Panc1 (cell line): ENCODE results near the gene HMGN2. TPM values are rescaled to one million over a fixed set of nuclear protein-coding genes. Genes with fewer than 3 reads are reported as not detected.

ENCODE experiments used
- ATAC-seq: fragments of 200-7000 bp; cut with Tn5 transposase; 2 replicates; pipeline ENCODE4 v1.9.1; 2020; ENCODE audit warnings: mild to moderate bottlenecking, moderate library complexity
- BruUV-seq: library from RNA; stranded (reverse); fragments of 400-500 nt; replicated peaks from 2 replicates; lab custom pipeline; 2021; lab: Mats Ljungman, UMichigan
- CTCF ChIA-PET: fragments of 300-600 bp; sonication (Branson Sonifier 250); formaldehyde crosslinking; loops from one replicate; lab custom pipeline; 2022; ENCODE audit warnings: antibody characterized with exemption; lab: Charles Lee
- POLR2A ChIA-PET: fragments of 300-600 bp; sonication (Branson Sonifier 250); formaldehyde crosslinking; loops from one replicate; lab custom pipeline; 2022; ENCODE audit warnings: antibody characterized with exemption; lab: Charles Lee
- DNase-seq: peaks from one replicate; pipeline ENCODE4 v3.0.0-alpha.2; 2010; ENCODE audit warnings: low read depth, low spot score
- H3K27ac ChIP-seq: 2 replicates; pipeline ENCODE4 v1.5.1; 2011; ENCODE audit warnings: mild to moderate bottlenecking, low read length, inconsistent platforms
- H3K27me3 ChIP-seq: fragments of 200-500 bp; sonication (Bioruptor generic); 2 replicates; pipeline ENCODE4 v1.6.0; 2014; ENCODE audit warnings: low read length, inconsistent platforms; ENCODE audit not compliant: control insufficient read depth, insufficient read depth
- H3K36me3 ChIP-seq: fragments of 200-500 bp; sonication (Bioruptor generic); 2 replicates; pipeline ENCODE4 v1.5.1; 2014; ENCODE audit warnings: inconsistent platforms, mild to moderate bottlenecking, low read length, moderate library complexity; ENCODE audit not compliant: control insufficient read depth, insufficient read depth
- H3K4me1 ChIP-seq: 2 replicates; pipeline ENCODE4 v1.5.1; 2011; ENCODE audit warnings: inconsistent platforms, mild to moderate bottlenecking, low read length, moderate library complexity; ENCODE audit not compliant: control insufficient read depth, insufficient read depth
- H3K4me3 ChIP-seq, 2 experiments: 2 replicates each; pipeline ENCODE4 v1.5.1; 2011 to 2012; ENCODE audit warnings: low read depth in 2 of 2, low read length in 2 of 2, mild to moderate bottlenecking in 2 of 2, inconsistent platforms in 1 of 2, moderate library complexity in 1 of 2
- H3K9me3 ChIP-seq: fragments of 200-500 bp; sonication (Bioruptor generic); 2 replicates; pipeline ENCODE4 v1.5.1; 2014; ENCODE audit warnings: low read depth, mild to moderate bottlenecking, inconsistent platforms, low read length, moderate library complexity; ENCODE audit not compliant: control insufficient read depth, insufficient read depth
- POLR2AphosphoS5 ChIP-seq: IDR thresholded peaks from 2 replicates; pipeline ENCODE4 v1.6.1; 2012; ENCODE audit warnings: mild to moderate bottlenecking, low read depth, low read length, moderate library complexity
- SIN3A ChIP-seq: IDR thresholded peaks from 2 replicates; pipeline ENCODE4 v1.6.1; 2012; ENCODE audit warnings: low read depth, mild to moderate bottlenecking, low read length, moderate library complexity, borderline replicate concordance; ENCODE audit not compliant: insufficient read depth
- TCF7L2 ChIP-seq: IDR thresholded peaks from 2 replicates; pipeline ENCODE4 v1.6.1; 2011; ENCODE audit warnings: mild to moderate bottlenecking, low read depth, low read length, inconsistent platforms
- in situ Hi-C: cut with HindIII; loops from 2 replicates; pipeline ENCODE4 v1.10.0; 2016; ENCODE audit warnings: low sequenced_read_pairs, low pct_unique_long_range_greater_than_20kb
- intact Hi-C: fragments of 100-400 bp; cut with micrococcal nuclease; formaldehyde crosslinking; loops from one replicate; pipeline ENCODE4 v1.10.0; 2022; ENCODE audit not compliant: unreplicated experiment
- total RNA-seq: library from RNA; stranded (reverse); gene quantifications from one replicate; pipeline ENCODE4 v1.2.1, GENCODE V29; 2021; ENCODE audit not compliant: unreplicated experiment
- TF ChIP-seq, protein P1 (sequence below): fragments of 450-650 bp; IDR thresholded peaks from 2 replicates; pipeline ENCODE4 v1.5.1; 2017; ENCODE audit warnings: mild to moderate bottlenecking
- TF ChIP-seq, protein P2 (sequence below), 2 experiments: IDR thresholded peaks; 2 replicates each; pipeline ENCODE4 v1.6.1; 2011 to 2012; ENCODE audit warnings: low read depth in 2 of 2, control low read depth in 1 of 2, low read length in 1 of 2, mild to moderate bottlenecking in 1 of 2, moderate library complexity in 1 of 2; ENCODE audit not compliant: insufficient read depth in 1 of 2

HMGN2 gene
- total RNA-seq, 1 experiment from 2014 or later, result 496 TPM

DNA sequence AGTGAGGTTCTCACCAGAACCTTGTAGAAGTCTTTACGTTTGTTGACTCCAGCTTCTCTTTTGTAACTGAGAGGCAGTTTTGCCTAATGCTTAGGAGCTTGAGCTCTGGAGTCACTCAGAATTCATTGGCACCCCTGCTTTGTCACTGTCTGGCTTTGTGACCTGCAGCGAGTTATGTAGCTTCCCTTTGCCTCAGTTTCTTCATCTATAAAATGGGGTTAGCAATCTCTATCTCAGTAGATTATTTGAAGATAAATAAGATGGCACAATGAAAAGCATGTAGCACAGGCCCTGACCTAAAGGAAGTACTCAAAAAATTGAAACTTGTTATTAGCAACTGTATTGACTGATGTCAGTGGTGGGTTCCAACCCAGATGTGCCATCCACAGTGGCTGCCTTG, 32.0 kb upstream of the HMGN2 start:
- in situ Hi-C loops, result no loop called here
- Histone ChIP-seq H3K36me3 (peaks cover 13% of the 10 kb centered on the region; the same call in 1 of the 2 replicates), H3K27me3 (no peaks in the 10 kb centered on the region), H3K4me1 (no peaks in the 10 kb centered on the region), H3K4me3 (no peak overlapping the region), H3K9me3 (no peaks in the 10 kb centered on the region), H3K27ac (no peak overlapping the region)
- ChIA-PET POLR2A (interaction anchor here (0.6 kb wide), 1 partner anchor 184 kb away, joined by 9 read pairs; no protein-coding TSS in a partner anchor), CTCF (no interaction called here)
- DNase-seq (no peak), ATAC-seq (no peak)
- no peak for TF ChIP-seq SIN3A
- no peak for TF ChIP-seq TCF7L2
- TF ChIP-seq, protein P1, sequence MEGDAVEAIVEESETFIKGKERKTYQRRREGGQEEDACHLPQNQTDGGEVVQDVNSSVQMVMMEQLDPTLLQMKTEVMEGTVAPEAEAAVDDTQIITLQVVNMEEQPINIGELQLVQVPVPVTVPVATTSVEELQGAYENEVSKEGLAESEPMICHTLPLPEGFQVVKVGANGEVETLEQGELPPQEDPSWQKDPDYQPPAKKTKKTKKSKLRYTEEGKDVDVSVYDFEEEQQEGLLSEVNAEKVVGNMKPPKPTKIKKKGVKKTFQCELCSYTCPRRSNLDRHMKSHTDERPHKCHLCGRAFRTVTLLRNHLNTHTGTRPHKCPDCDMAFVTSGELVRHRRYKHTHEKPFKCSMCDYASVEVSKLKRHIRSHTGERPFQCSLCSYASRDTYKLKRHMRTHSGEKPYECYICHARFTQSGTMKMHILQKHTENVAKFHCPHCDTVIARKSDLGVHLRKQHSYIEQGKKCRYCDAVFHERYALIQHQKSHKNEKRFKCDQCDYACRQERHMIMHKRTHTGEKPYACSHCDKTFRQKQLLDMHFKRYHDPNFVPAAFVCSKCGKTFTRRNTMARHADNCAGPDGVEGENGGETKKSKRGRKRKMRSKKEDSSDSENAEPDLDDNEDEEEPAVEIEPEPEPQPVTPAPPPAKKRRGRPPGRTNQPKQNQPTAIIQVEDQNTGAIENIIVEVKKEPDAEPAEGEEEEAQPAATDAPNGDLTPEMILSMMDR, result no peak
- BruUV-seq, result no TSS peak
- intact Hi-C loops, result no loop called here

DNA sequence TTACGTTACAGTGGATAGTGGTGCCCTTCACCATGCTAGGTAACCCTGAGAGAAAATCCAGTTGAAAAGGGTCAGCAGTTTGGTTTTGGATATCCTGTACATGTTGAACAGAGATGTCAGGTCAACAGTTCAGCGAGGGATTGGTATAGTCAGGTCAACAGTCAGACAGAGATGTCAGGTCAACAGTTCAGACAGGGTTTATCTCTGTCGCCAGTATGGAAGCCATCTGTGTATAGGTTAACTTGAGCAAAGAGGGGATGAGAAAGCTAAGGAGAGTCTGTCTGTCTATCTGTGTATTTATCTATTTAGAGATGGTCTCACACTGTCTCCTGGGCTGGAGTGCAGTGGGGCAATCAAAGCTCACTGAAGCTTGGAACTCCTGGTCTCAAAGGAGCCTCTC, 22.4 kb upstream of the HMGN2 start:
- Histone ChIP-seq H3K27me3 (no peaks in the 10 kb centered on the region), H3K4me1 (no peaks in the 10 kb centered on the region), H3K9me3 (no peaks in the 10 kb centered on the region), H3K4me3 (no peak overlapping the region), H3K36me3 (no peaks in the 10 kb centered on the region), H3K27ac (no peak overlapping the region)
- no TSS peak for BruUV-seq
- CTCF ChIA-PET, result no interaction called here
- DNase-seq, result no peak
- intact Hi-C loops (no loop called here), in situ Hi-C loops (no loop called here)
- POLR2A ChIA-PET, result no interaction called here
- no peak for ATAC-seq
- TF ChIP-seq SIN3A, result no peak
- TF ChIP-seq, protein P2, sequence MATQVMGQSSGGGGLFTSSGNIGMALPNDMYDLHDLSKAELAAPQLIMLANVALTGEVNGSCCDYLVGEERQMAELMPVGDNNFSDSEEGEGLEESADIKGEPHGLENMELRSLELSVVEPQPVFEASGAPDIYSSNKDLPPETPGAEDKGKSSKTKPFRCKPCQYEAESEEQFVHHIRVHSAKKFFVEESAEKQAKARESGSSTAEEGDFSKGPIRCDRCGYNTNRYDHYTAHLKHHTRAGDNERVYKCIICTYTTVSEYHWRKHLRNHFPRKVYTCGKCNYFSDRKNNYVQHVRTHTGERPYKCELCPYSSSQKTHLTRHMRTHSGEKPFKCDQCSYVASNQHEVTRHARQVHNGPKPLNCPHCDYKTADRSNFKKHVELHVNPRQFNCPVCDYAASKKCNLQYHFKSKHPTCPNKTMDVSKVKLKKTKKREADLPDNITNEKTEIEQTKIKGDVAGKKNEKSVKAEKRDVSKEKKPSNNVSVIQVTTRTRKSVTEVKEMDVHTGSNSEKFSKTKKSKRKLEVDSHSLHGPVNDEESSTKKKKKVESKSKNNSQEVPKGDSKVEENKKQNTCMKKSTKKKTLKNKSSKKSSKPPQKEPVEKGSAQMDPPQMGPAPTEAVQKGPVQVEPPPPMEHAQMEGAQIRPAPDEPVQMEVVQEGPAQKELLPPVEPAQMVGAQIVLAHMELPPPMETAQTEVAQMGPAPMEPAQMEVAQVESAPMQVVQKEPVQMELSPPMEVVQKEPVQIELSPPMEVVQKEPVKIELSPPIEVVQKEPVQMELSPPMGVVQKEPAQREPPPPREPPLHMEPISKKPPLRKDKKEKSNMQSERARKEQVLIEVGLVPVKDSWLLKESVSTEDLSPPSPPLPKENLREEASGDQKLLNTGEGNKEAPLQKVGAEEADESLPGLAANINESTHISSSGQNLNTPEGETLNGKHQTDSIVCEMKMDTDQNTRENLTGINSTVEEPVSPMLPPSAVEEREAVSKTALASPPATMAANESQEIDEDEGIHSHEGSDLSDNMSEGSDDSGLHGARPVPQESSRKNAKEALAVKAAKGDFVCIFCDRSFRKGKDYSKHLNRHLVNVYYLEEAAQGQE (IDR thresholded peaks at IDR 0.05; ENCODE audit: insufficient read depth in 1 of 2, low read depth in 2 of 2, low read length in 1 of 2), result no peak

DNA sequence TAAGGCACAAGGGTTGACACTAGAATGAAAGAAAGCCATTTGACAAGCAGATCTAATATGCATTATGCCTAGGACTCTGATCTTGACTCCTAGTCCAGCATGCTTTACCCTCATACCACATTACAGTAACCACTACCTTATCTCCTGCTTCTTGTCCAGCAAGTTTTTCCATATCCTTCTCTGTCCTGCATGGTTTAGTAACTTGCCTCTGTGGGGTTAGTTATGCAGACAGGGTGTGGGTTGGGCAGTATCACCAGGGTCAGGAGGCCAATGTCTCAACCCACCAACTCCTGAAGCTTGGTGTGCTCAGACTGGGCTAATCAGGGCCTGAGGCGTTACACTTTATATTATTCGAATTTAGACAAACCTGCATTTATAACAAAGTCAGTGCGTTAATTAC, 21.3 kb upstream of the HMGN2 start:
- POLR2A ChIA-PET, result no interaction called here
- CTCF ChIA-PET, result no interaction called here
- Histone ChIP-seq H3K4me1 (no peaks in the 10 kb centered on the region), H3K36me3 (no peaks in the 10 kb centered on the region), H3K27me3 (no peaks in the 10 kb centered on the region), H3K4me3 (no peak overlapping the region), H3K9me3 (no peaks in the 10 kb centered on the region), H3K27ac (no peak overlapping the region)
- no peak for ATAC-seq
- no peak for DNase-seq
- no peak for TF ChIP-seq POLR2AphosphoS5
- TF ChIP-seq, protein P2 (IDR thresholded peaks at IDR 0.05; ENCODE audit: insufficient read depth in 1 of 2, low read depth in 2 of 2, low read length in 1 of 2), result no peak
- TF ChIP-seq TCF7L2, result no peak
- TF ChIP-seq SIN3A, result no peak
- intact Hi-C loops (no loop called here), in situ Hi-C loops (no loop called here)
- BruUV-seq, result no TSS peak
